Calu3 (cell line): ENCODE data around the gene MED12L. TPM values are rescaled to one million over a fixed set of nuclear protein-coding genes. Genes with fewer than 3 reads are reported as not detected.

Experiments used
- BruUV-seq: library from RNA; stranded (reverse); fragments of 400-500 nt; replicated peaks from 2 replicates; lab custom pipeline; 2021; lab: Mats Ljungman, UMichigan
- CTCF ChIA-PET: fragments of 300-600 bp; sonication (Branson Sonifier 250); formaldehyde crosslinking; loops from one replicate; lab custom pipeline; 2022; ENCODE audit warnings: antibody characterized with exemption; lab: Charles Lee
- DNase-seq: peaks from one replicate; pipeline ENCODE4 v3.0.0; 2022
- H3K27ac Mint-ChIP-seq: one replicate; pipeline ENCODE4 v1.8.0; 2022; ENCODE audit warnings: mixed read lengths; ENCODE audit not compliant: unreplicated experiment
- H3K27me3 Mint-ChIP-seq: one replicate; pipeline ENCODE4 v1.8.0; 2022; ENCODE audit warnings: mixed read lengths; ENCODE audit not compliant: unreplicated experiment
- H3K36me3 Mint-ChIP-seq: one replicate; pipeline ENCODE4 v1.8.0; 2022; ENCODE audit warnings: mild to moderate bottlenecking, moderate library complexity, mixed read lengths; ENCODE audit not compliant: insufficient read depth, unreplicated experiment
- H3K4me1 Mint-ChIP-seq: one replicate; pipeline ENCODE4 v1.8.0; 2022; ENCODE audit warnings: mild to moderate bottlenecking, low read depth, mixed read lengths; ENCODE audit not compliant: unreplicated experiment
- H3K4me3 Mint-ChIP-seq: one replicate; pipeline ENCODE4 v1.8.0; 2022; ENCODE audit warnings: mild to moderate bottlenecking, low read depth, moderate library complexity, mixed read lengths; ENCODE audit not compliant: unreplicated experiment
- H3K9me3 Mint-ChIP-seq: one replicate; pipeline ENCODE4 v1.8.0; 2022; ENCODE audit warnings: low read depth, mixed read lengths; ENCODE audit not compliant: unreplicated experiment
- CTCF ChIP-seq: fragments of 200-600 bp; IDR thresholded peaks from one replicate; pipeline ENCODE4 v1.8.0; 2022; ENCODE audit warnings: antibody characterized with exemption; ENCODE audit not compliant: unreplicated experiment
- intact Hi-C: fragments of 100-400 bp; cut with micrococcal nuclease; formaldehyde crosslinking; loops from one replicate; pipeline ENCODE4 v1.10.0; 2022; ENCODE audit not compliant: unreplicated experiment
- total RNA-seq: library from RNA; stranded (reverse); gene quantifications from 2 replicates; pipeline ENCODE4 v1.2.3, GENCODE V29; 2022

Gene MED12L
- total RNA-seq, 1 experiment from 2014 or later: 4.6 TPM

GRCh38 chr3:151119188-151119587 lies 33.7 kb downstream of the MED12L start:
- no TSS peak for BruUV-seq
- TF ChIP-seq CTCF: no peak
- Mint-ChIP-seq H3K27me3 (peaks cover 5% of the 10 kb centered on the region), H3K27ac (no peak overlapping the region), H3K36me3 (no peaks in the 10 kb centered on the region), H3K9me3 (no peaks in the 10 kb centered on the region), H3K4me1 (no peaks in the 10 kb centered on the region), H3K4me3 (no peak overlapping the region)
- no peak for DNase-seq
- intact Hi-C loops: no loop called here
- CTCF ChIA-PET: interaction anchor here (1.5 kb wide), 1 partner anchor 33 kb away, joined by 3 read pairs; no protein-coding TSS in a partner anchor

GRCh38 chr3:151120409-151120808 lies 34.9 kb downstream of the MED12L start:
- no peak for TF ChIP-seq CTCF
- BruUV-seq: no TSS peak
- H3K27ac Mint-ChIP-seq: no peak overlapping the region
- no peak for DNase-seq
- CTCF ChIA-PET: interaction anchor here (1.5 kb wide), 1 partner anchor 34 kb away, joined by 3 read pairs; no protein-coding TSS in a partner anchor
- H3K36me3 Mint-ChIP-seq: no peaks in the 10 kb centered on the region
- no peaks in the 10 kb centered on the region for H3K4me1 Mint-ChIP-seq
- no peaks in the 10 kb centered on the region for H3K27me3 Mint-ChIP-seq
- H3K9me3 Mint-ChIP-seq: no peaks in the 10 kb centered on the region
- H3K4me3 Mint-ChIP-seq: no peak overlapping the region
- intact Hi-C loops: no loop called here

GRCh38 chr3:151121016-151121415 lies 35.6 kb downstream of the MED12L start:
- no TSS peak for BruUV-seq
- H3K27ac Mint-ChIP-seq: no peak overlapping the region
- H3K9me3 Mint-ChIP-seq: no peaks in the 10 kb centered on the region
- CTCF ChIA-PET: no interaction called here
- DNase-seq: no peak
- H3K36me3 Mint-ChIP-seq: no peaks in the 10 kb centered on the region
- H3K4me1 Mint-ChIP-seq: no peaks in the 10 kb centered on the region
- H3K27me3 Mint-ChIP-seq: no peaks in the 10 kb centered on the region
- intact Hi-C loops: no loop called here
- H3K4me3 Mint-ChIP-seq: no peak overlapping the region
- TF ChIP-seq CTCF: no peak

- no peak for TF ChIP-seq CTCF
- no peak overlapping the region for H3K27ac Mint-ChIP-seq
- no peaks in the 10 kb centered on the region for H3K4me1 Mint-ChIP-seq
- no peaks in the 10 kb centered on the region for H3K36me3 Mint-ChIP-seq
- H3K9me3 Mint-ChIP-seq: no peaks in the 10 kb centered on the region
- H3K27me3 Mint-ChIP-seq: no peaks in the 10 kb centered on the region
- CTCF ChIA-PET: interaction anchor here (0.6 kb wide), 1 partner anchor 37 kb away, joined by 3 read pairs; no protein-coding TSS in a partner anchor
- no peak overlapping the region for H3K4me3 Mint-ChIP-seq
- no peak for DNase-seq
- intact Hi-C loops: no loop called here
- no TSS peak for BruUV-seq
Measured at GRCh38 chr3:151123827-151124226, 38.4 kb downstream of the MED12L start.
